ENCODE results near the gene TLR8.

The TLR8 gene

DNA sequence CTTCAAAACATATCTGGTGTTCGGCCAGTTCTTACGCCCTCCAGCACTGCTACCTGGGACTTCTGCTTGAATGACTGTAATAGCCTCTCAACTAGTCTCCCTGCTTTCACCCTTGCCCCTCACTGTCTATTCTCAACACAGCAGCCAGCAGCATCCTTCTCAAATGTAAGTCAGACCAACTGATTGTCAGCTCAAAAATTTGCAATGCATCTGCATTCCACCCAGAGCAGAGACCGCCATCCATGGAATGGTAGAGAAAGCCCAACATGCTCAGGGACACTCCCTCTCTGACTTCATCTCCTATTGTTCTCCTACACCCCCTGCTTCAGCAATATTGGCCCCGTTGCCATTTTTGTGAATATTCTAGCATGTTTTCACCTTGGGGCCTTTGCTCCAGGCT lies 33.7 kb upstream of the TLR8 start:
- DNase-seq (ENCODE audit: low read depth) = no peak
- TF ChIP-seq, protein P1, sequence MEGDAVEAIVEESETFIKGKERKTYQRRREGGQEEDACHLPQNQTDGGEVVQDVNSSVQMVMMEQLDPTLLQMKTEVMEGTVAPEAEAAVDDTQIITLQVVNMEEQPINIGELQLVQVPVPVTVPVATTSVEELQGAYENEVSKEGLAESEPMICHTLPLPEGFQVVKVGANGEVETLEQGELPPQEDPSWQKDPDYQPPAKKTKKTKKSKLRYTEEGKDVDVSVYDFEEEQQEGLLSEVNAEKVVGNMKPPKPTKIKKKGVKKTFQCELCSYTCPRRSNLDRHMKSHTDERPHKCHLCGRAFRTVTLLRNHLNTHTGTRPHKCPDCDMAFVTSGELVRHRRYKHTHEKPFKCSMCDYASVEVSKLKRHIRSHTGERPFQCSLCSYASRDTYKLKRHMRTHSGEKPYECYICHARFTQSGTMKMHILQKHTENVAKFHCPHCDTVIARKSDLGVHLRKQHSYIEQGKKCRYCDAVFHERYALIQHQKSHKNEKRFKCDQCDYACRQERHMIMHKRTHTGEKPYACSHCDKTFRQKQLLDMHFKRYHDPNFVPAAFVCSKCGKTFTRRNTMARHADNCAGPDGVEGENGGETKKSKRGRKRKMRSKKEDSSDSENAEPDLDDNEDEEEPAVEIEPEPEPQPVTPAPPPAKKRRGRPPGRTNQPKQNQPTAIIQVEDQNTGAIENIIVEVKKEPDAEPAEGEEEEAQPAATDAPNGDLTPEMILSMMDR (IDR thresholded peaks at IDR 0.05; ENCODE audit: low read length, missing control alignments) = no peak
- no peak overlapping the region for H3K4me3 ChIP-seq (replicated peaks; ENCODE audit: low read depth, low read length)

DNA sequence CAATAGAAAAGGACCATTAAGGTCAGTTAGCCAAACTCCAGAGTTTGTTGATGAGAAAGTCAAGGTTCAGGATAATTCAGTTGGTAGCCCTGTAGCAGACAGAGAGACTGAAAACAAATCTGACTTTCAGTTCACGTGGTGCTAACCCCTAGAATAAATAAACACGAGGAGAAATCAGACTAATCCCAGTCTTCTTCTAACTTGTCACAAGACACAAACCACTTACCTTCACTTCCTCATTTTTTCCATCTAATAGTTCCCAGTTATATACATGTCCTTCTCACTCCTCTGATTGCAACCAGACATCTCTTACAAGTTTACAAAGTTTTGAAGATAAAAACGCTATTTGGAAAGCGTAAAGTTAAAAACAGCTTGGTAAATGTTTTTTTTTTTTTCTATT lies 31.8 kb upstream of the TLR8 start:
- TF ChIP-seq, protein P1 (IDR thresholded peaks at IDR 0.05; ENCODE audit: low read length, missing control alignments) = no peak
- H3K4me3 ChIP-seq (replicated peaks; ENCODE audit: low read depth, low read length) = no peak overlapping the region
- DNase-seq (ENCODE audit: low read depth) = no peak

DNA sequence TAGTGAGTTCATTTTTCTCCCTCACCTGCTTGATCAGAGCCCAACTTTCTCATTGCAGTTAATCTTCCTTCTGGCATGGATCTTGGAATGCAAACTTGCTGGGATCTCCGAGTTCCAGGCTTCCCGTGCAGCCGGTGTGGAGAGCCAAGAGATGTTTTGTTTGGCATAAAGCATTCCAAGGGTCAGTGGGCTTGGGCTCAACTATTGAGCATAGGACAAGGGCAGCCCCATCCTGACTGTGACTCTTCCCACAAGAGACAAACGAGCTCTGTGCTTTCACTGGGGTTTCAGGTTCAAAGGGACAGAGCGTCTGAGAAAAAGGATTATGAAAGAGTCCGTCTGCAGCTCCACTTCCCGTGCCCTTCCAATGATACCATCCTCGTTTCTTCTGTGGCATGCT lies 29.0 kb upstream of the TLR8 start:
- H3K4me3 ChIP-seq (replicated peaks; ENCODE audit: low read depth, low read length) = no peak overlapping the region
- no peak for DNase-seq (ENCODE audit: low read depth)
- TF ChIP-seq, protein P1 (IDR thresholded peaks at IDR 0.05; ENCODE audit: low read length, missing control alignments) = no peak

DNA sequence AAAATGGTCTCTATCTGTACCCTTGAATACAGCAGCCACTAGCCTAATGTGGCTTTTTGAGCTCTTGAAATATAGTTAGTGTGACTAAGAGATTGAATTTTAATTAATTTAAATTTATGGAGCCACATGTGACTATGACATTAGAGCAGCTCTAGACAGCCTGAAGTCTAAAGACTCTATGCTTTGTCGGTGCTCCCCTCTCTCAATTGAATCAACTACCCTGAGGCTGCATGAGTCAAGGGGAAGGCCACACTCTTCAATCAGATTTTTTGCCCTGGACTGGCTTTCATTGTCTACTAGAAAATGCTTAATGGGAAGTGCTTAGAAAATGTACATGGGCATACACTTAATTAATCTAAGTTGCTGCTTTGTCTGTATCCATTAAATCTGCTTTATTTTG lies 27.9 kb upstream of the TLR8 start:
- TF ChIP-seq, protein P1 (IDR thresholded peaks at IDR 0.05; ENCODE audit: low read length, missing control alignments) = no peak
- no peak for DNase-seq (ENCODE audit: low read depth)
- H3K4me3 ChIP-seq (replicated peaks; ENCODE audit: low read depth, low read length) = no peak overlapping the region

DNA sequence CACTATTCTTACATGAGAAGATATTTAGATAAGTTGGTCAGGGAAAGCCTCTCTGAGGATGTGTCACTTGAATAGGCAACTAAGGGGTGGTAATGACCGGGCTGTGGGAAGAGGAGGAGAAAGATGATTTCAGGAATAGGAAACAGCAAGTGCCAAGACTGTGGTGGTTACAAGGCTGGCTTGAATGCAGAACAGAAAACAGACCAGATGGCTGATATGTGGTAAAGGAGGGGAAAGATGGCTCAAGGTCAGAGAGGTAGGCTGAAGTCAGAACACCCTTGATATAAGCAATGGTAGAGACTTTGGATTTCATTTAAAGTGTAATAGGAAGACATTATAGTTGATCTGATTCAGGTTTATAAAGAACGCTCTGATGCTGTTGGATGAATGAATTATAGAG lies 24.5 kb upstream of the TLR8 start:
- TF ChIP-seq, protein P1 (IDR thresholded peaks at IDR 0.05; ENCODE audit: low read length, missing control alignments) = no peak
- H3K4me3 ChIP-seq (replicated peaks; ENCODE audit: low read depth, low read length) = no peak overlapping the region
- no peak for DNase-seq (ENCODE audit: low read depth)

DNA sequence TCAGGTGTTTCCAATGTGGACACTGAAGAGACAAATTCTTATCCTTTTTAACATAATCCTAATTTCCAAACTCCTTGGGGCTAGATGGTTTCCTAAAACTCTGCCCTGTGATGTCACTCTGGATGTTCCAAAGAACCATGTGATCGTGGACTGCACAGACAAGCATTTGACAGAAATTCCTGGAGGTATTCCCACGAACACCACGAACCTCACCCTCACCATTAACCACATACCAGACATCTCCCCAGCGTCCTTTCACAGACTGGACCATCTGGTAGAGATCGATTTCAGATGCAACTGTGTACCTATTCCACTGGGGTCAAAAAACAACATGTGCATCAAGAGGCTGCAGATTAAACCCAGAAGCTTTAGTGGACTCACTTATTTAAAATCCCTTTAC lies 20.9 kb upstream of the TLR8 start:
- H3K4me3 ChIP-seq (replicated peaks; ENCODE audit: low read depth, low read length) = no peak overlapping the region

DNA sequence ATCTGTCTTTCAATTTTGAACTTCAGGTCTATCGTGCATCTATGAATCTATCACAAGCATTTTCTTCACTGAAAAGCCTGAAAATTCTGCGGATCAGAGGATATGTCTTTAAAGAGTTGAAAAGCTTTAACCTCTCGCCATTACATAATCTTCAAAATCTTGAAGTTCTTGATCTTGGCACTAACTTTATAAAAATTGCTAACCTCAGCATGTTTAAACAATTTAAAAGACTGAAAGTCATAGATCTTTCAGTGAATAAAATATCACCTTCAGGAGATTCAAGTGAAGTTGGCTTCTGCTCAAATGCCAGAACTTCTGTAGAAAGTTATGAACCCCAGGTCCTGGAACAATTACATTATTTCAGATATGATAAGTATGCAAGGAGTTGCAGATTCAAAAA lies 19.9 kb upstream of the TLR8 start:
- TF ChIP-seq, protein P1 (IDR thresholded peaks at IDR 0.05; ENCODE audit: low read length, missing control alignments) = no peak
- DNase-seq (ENCODE audit: low read depth) = no peak
- no peak overlapping the region for H3K4me3 ChIP-seq (replicated peaks; ENCODE audit: low read depth, low read length)

More for the DNA sequence above, 20.9 kb upstream of the TLR8 start:
- no peak for DNase-seq (ENCODE audit: low read depth)
- TF ChIP-seq, protein P1 (IDR thresholded peaks at IDR 0.05; ENCODE audit: low read length, missing control alignments) = no peak
